GM23338 (cell line): ENCODE measurements around the gene B3GNT3. TPM values are rescaled to one million over a fixed set of nuclear protein-coding genes. Genes with fewer than 3 reads are reported as not detected.
A peak's percentile ranks its signal among the peaks of the same experiment; 100 is the strongest.

Experiments used
- ATAC-seq: fragments of 200-7000 bp; cut with Tn5 transposase; 3 replicates; pipeline ENCODE4 v1.9.1; 2020
- DNase-seq: peaks from one replicate; pipeline ENCODE4 v3.0.0-alpha.2; 2015; ENCODE audit warnings: low spot score
- H2AFZ ChIP-seq: fragments of 200-600 bp; sonication (generic); 2 replicates; pipeline ENCODE4 v1.8.0; 2016; ENCODE audit warnings: antibody characterized with exemption, mild to moderate bottlenecking, moderate library complexity
- H3F3A ChIP-seq: fragments of 200-600 bp; sonication (generic); replicated peaks from 2 replicates; pipeline ENCODE4 v1.8.0; 2017; ENCODE audit warnings: antibody characterized with exemption, mixed run types, low read depth
- H3K27ac ChIP-seq: fragments of 200-600 bp; sonication (generic); 2 replicates; pipeline ENCODE4 v1.6.1; 2016; ENCODE audit warnings: low read depth
- H3K27me3 ChIP-seq: fragments of 200-600 bp; sonication (generic); 2 replicates; pipeline ENCODE4 v1.8.0; 2016; ENCODE audit warnings: mild to moderate bottlenecking, mixed run types, moderate library complexity; ENCODE audit not compliant: insufficient read depth
- H3K36me3 ChIP-seq: fragments of 200-600 bp; sonication (generic); 2 replicates; pipeline ENCODE4 v1.8.0; 2016; ENCODE audit warnings: mild to moderate bottlenecking; ENCODE audit not compliant: insufficient read depth
- H3K4me1 ChIP-seq: fragments of 200-600 bp; sonication (generic); 2 replicates; pipeline ENCODE4 v1.8.0; 2016; ENCODE audit warnings: mild to moderate bottlenecking, moderate library complexity; ENCODE audit not compliant: insufficient read depth
- H3K4me2 ChIP-seq: fragments of 200-600 bp; sonication (generic); 2 replicates; pipeline ENCODE4 v1.7.1; 2017; ENCODE audit warnings: mixed run types
- H3K4me3 ChIP-seq: fragments of 200-600 bp; sonication (generic); 2 replicates; pipeline ENCODE4 v1.6.1; 2016; ENCODE audit warnings: mixed run types
- H3K79me2 ChIP-seq: fragments of 200-600 bp; sonication (generic); replicated peaks from 2 replicates; pipeline ENCODE4 v1.8.0; 2017; ENCODE audit warnings: mild to moderate bottlenecking; ENCODE audit not compliant: insufficient read depth
- H3K9me2 ChIP-seq: fragments of 200-600 bp; sonication (generic); 2 replicates; pipeline ENCODE4 v1.8.0; 2017; ENCODE audit not compliant: insufficient read depth
- H4K20me1 ChIP-seq: fragments of 200-600 bp; sonication (generic); replicated peaks from 2 replicates; pipeline ENCODE4 v1.8.0; 2017; ENCODE audit warnings: mild to moderate bottlenecking; ENCODE audit not compliant: insufficient read depth
- H3K27ac Mint-ChIP-seq: 2 replicates; pipeline ENCODE4 v1.8.0; 2020; ENCODE audit warnings: inconsistent platforms, mild to moderate bottlenecking, moderate library complexity, mixed read lengths
- H3K27me3 Mint-ChIP-seq: 3 replicates; pipeline ENCODE4 v1.8.0; 2022; ENCODE audit warnings: low read depth, mild to moderate bottlenecking, moderate library complexity, mixed read lengths, inconsistent platforms; ENCODE audit not compliant: insufficient read depth, poor library complexity
- H3K36me3 Mint-ChIP-seq: 3 replicates; pipeline ENCODE4 v1.8.0; 2021; ENCODE audit warnings: low read depth, mild to moderate bottlenecking, inconsistent platforms, moderate library complexity, mixed read lengths
- H3K4me1 Mint-ChIP-seq: 3 replicates; pipeline ENCODE4 v1.8.0; 2020; ENCODE audit warnings: mild to moderate bottlenecking, inconsistent platforms, mixed read lengths
- H3K4me3 Mint-ChIP-seq: 3 replicates; pipeline ENCODE4 v1.8.0; 2021; ENCODE audit warnings: moderate library complexity, mild to moderate bottlenecking, inconsistent platforms, mixed read lengths
- H3K9me3 Mint-ChIP-seq: 3 replicates; pipeline ENCODE4 v1.8.0; 2020; ENCODE audit warnings: moderate library complexity, mild to moderate bottlenecking, inconsistent platforms, mixed read lengths
- CREB1 ChIP-seq: fragments of 250-450 bp; sonication (Bioruptor Pico); IDR thresholded peaks from 2 replicates; pipeline ENCODE4 v1.5.0; 2020; ENCODE audit warnings: low read depth, mild to moderate bottlenecking, moderate library complexity
- EZH2phosphoT487 ChIP-seq: fragments of 200-600 bp; sonication (generic); IDR thresholded peaks from one replicate; pipeline ENCODE4 v1.8.1; 2018; ENCODE audit warnings: antibody characterized with exemption; ENCODE audit not compliant: unreplicated experiment
- JUNB ChIP-seq: IDR thresholded peaks from one replicate; pipeline ENCODE4 v1.6.1; 2016; ENCODE audit warnings: antibody characterized with exemption; ENCODE audit not compliant: unreplicated experiment
- NANOG ChIP-seq: IDR thresholded peaks from 2 replicates; pipeline ENCODE4 v1.6.1; 2016; ENCODE audit warnings: antibody characterized with exemption, borderline replicate concordance
- ZNF331 ChIP-seq: fragments of 250-450 bp; sonication (Bioruptor Pico); IDR thresholded peaks from 2 replicates; pipeline ENCODE4 v1.5.0; 2020; ENCODE audit warnings: low read depth, mild to moderate bottlenecking, moderate library complexity
- polyA plus RNA-seq: library from polyadenylated mRNA; unstranded; fragments of >200 nt; fragmentation: Nextera tagmentation; extraction: Ambion mirVana; gene quantifications from 2 replicates; pipeline ENCODE4 v1.2.1, GENCODE V29; 2016
- total RNA-seq: library from RNA; depleted of rRNA; stranded (reverse); fragments of >200 nt; shearing (Covaris generic); gene quantifications from 2 replicates; pipeline ENCODE4 v1.2.3, GENCODE V29; 2014
- TF ChIP-seq, protein P1 (sequence below), 2 experiments: fragments of 200-600 bp in 1 of 2; sonication (generic) in 1 of 2; conservative IDR thresholded peaks; 2 replicates each; pipeline versions ENCODE4 v1.5.1 to v1.6.1; 2016 to 2017; ENCODE audit warnings: antibody characterized with exemption in 2 of 2, low read depth in 2 of 2, mild to moderate bottlenecking in 2 of 2, moderate library complexity in 1 of 2
- TF ChIP-seq, protein P2 (sequence below): IDR thresholded peaks from one replicate; pipeline ENCODE4 v1.6.1; 2018; ENCODE audit warnings: antibody characterized with exemption; ENCODE audit not compliant: unreplicated experiment

The B3GNT3 gene
- total and polyA plus RNA-seq, 2 experiments from 2014 or later: 0.99 to 1.9 TPM

DNA sequence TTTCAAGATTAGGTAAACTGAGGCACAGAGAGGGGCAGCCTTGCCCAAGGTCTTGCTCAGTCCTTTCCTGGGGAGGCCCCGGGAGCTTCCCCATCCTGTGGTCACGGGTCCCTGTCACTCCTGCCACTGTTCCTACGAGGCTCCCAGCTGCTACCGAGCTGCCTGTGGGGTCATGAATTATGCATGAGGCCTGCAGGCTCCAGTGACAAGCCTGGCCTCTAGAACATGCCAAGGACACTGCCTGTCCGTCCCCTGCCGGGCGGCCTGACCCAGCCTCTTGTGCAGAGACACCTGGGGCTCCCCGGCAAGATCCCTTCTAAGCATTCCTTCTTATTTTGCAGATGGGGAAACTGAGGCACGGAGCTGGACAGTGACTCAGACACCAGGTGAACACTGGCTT, 41.0 kb upstream of the B3GNT3 start (continued):
- TF ChIP-seq JUNB: no peak
- no peak for TF ChIP-seq EZH2phosphoT487

DNA sequence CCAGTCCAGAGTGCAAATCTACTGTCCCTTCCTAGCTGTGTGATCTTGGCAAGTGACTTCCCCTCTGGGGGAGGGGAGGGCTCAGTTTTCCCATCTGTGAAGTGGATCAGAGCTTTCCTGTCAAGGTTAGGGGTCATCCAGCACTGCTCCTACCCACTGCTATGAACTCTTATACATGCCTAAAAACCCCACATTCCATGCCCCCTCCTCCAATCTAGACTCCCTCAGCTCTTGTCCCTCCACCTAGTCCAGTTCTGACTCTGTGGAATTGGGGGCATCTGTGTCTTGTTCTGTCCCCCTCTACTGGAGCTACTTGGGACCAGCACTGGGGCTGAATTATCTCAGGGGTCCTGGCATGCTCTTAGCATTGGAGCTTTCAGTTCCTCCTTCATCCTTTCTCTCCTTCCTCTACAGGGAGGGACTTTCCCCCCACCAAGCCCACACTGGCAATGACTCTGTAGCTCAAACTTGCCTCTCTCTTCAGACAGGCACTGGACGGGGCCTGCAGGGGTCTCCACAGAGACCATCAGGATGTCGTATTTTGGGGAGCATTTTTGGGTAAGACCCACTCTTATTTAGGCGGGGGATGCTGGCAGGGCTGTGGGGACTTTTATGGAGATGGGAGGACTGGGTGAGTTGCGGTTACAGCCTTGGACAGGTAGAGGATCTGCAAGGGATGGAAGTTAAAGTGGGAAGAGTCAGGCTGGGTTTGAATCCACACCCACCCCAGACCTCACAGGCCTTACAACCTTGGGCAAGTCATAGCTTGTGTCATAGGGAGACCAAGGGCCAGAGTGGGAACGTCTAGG, 40.1 kb upstream of the B3GNT3 start:
- Histone ChIP-seq H4K20me1 (no peaks in the 10 kb centered on the region), H2AFZ (no peak overlapping the region), H3K4me1 (no peaks in the 10 kb centered on the region; the same call in 1 of the 2 replicates), H3K4me3 (no peak overlapping the region), H3F3A (0 out of 2 replicates have a peak, but pooled peaks cover 2% of the 10 kb centered on the region), H3K79me2 (no peaks in the 10 kb centered on the region), H3K36me3 (no peaks in the 10 kb centered on the region), H3K4me2 (no peak overlapping the region), H3K27me3 (no peaks in the 10 kb centered on the region), H3K9me2 (no peaks in the 10 kb centered on the region), H3K27ac (no peak overlapping the region)
- Mint-ChIP-seq H3K4me3 (no peak overlapping the region; the same call in 2 of the 3 replicates), H3K27me3 (peaks cover 4% of the 10 kb centered on the region), H3K9me3 (no peaks in the 10 kb centered on the region), H3K27ac (no peak overlapping the region), H3K36me3 (peaks cover 4% of the 10 kb centered on the region; the same call in 1 of the 3 replicates), H3K4me1 (peaks cover 15% of the 10 kb centered on the region)
- DNase-seq (no peak), ATAC-seq (no peak)
- TF ChIP-seq CREB1 (CRISPR knock-in tag): no peak
- TF ChIP-seq EZH2phosphoT487: no peak
- TF ChIP-seq, protein P1, sequence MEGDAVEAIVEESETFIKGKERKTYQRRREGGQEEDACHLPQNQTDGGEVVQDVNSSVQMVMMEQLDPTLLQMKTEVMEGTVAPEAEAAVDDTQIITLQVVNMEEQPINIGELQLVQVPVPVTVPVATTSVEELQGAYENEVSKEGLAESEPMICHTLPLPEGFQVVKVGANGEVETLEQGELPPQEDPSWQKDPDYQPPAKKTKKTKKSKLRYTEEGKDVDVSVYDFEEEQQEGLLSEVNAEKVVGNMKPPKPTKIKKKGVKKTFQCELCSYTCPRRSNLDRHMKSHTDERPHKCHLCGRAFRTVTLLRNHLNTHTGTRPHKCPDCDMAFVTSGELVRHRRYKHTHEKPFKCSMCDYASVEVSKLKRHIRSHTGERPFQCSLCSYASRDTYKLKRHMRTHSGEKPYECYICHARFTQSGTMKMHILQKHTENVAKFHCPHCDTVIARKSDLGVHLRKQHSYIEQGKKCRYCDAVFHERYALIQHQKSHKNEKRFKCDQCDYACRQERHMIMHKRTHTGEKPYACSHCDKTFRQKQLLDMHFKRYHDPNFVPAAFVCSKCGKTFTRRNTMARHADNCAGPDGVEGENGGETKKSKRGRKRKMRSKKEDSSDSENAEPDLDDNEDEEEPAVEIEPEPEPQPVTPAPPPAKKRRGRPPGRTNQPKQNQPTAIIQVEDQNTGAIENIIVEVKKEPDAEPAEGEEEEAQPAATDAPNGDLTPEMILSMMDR (conservative IDR thresholded peaks at IDR 0.05; ENCODE audit: low read depth in 2 of 2): peak in 1 of 2 experiments; percentile 15; a peak in 2 of 4 replicates
- TF ChIP-seq, protein P2, sequence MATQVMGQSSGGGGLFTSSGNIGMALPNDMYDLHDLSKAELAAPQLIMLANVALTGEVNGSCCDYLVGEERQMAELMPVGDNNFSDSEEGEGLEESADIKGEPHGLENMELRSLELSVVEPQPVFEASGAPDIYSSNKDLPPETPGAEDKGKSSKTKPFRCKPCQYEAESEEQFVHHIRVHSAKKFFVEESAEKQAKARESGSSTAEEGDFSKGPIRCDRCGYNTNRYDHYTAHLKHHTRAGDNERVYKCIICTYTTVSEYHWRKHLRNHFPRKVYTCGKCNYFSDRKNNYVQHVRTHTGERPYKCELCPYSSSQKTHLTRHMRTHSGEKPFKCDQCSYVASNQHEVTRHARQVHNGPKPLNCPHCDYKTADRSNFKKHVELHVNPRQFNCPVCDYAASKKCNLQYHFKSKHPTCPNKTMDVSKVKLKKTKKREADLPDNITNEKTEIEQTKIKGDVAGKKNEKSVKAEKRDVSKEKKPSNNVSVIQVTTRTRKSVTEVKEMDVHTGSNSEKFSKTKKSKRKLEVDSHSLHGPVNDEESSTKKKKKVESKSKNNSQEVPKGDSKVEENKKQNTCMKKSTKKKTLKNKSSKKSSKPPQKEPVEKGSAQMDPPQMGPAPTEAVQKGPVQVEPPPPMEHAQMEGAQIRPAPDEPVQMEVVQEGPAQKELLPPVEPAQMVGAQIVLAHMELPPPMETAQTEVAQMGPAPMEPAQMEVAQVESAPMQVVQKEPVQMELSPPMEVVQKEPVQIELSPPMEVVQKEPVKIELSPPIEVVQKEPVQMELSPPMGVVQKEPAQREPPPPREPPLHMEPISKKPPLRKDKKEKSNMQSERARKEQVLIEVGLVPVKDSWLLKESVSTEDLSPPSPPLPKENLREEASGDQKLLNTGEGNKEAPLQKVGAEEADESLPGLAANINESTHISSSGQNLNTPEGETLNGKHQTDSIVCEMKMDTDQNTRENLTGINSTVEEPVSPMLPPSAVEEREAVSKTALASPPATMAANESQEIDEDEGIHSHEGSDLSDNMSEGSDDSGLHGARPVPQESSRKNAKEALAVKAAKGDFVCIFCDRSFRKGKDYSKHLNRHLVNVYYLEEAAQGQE: no peak

DNA sequence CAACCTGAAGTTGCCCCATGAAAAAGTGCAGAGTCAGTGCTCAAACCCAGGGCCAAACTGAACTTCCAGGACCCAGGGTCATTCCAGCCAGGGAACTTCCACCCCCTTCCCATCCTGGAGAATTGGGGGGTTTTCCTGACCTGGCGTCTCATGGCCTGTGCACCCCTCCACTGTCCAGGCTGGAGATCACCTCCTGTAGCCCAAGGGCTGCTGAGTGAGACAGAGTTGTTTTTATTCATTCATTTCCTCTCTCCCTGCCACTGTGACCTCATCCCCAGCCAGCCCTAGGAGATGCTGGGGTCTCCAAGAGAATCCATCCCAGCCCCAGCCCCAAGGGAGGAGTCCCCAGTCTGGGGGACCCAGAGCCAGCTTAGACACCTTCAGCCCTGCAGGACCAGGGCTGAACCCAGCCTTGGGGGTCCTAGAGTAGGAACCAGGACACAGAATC, 39.5 kb upstream of the B3GNT3 start:
- no peak overlapping the region for H3K4me2 ChIP-seq
- peaks cover 4% of the 10 kb centered on the region for H3K27me3 Mint-ChIP-seq
- no peaks in the 10 kb centered on the region for H3K27me3 ChIP-seq
- H3K4me3 ChIP-seq: no peak overlapping the region
- peaks cover 15% of the 10 kb centered on the region for H3K4me1 Mint-ChIP-seq
- H3K79me2 ChIP-seq: no peaks in the 10 kb centered on the region
- H3K36me3 ChIP-seq: no peaks in the 10 kb centered on the region
- ATAC-seq (no peak), DNase-seq (no peak)
- H3F3A ChIP-seq: 0 out of 2 replicates have a peak, but pooled peaks cover 2% of the 10 kb centered on the region
- no peak overlapping the region; the same call in 2 of the 3 replicates for H3K4me3 Mint-ChIP-seq
- H3K36me3 Mint-ChIP-seq: peaks cover 4% of the 10 kb centered on the region; the same call in 1 of the 3 replicates
- no peaks in the 10 kb centered on the region for H3K9me3 Mint-ChIP-seq
- H3K27ac Mint-ChIP-seq: no peak overlapping the region; the same call in 1 of the 2 replicates
- no peak overlapping the region for H2AFZ ChIP-seq
- no peaks in the 10 kb centered on the region; the same call in 1 of the 2 replicates for H3K4me1 ChIP-seq
- no peaks in the 10 kb centered on the region for H3K9me2 ChIP-seq
- H4K20me1 ChIP-seq: no peaks in the 10 kb centered on the region
- H3K27ac ChIP-seq: no peak overlapping the region
- TF ChIP-seq ZNF331 (no peak), NANOG (no peak)
- TF ChIP-seq, protein P1 (conservative IDR thresholded peaks at IDR 0.05; ENCODE audit: low read depth in 2 of 2): no peak
